Neural cell (in vitro differentiated cells): ENCODE results near the gene LRRC14B.

Experiments
- EP300 ChIP-seq: fragments of 450-650 bp; conservative IDR thresholded peaks from 2 replicates; pipeline ENCODE4 v1.6.1; 2014; ENCODE audit warnings: antibody characterized with exemption, mild to moderate bottlenecking, moderate library complexity; ENCODE audit not compliant: poor library complexity, severe bottlenecking
- MXI1 ChIP-seq: fragments of 450-650 bp; conservative IDR thresholded peaks from 2 replicates; pipeline ENCODE4 v1.6.1; 2014; ENCODE audit warnings: antibody characterized with exemption, mild to moderate bottlenecking; ENCODE audit not compliant: poor library complexity, severe bottlenecking
- POLR2AphosphoS5 ChIP-seq: IDR thresholded peaks from 2 replicates; pipeline ENCODE4 v1.6.1; 2012
- TAF1 ChIP-seq: IDR thresholded peaks from 2 replicates; pipeline ENCODE4 v1.6.1; 2012; ENCODE audit warnings: low read depth
- TF ChIP-seq, protein P1 (sequence below): fragments of 450-650 bp; IDR thresholded peaks from 2 replicates; pipeline ENCODE4 v1.5.1; 2014; ENCODE audit warnings: antibody characterized with exemption, mild to moderate bottlenecking, moderate library complexity; ENCODE audit not compliant: poor library complexity, severe bottlenecking
- TF ChIP-seq, protein P2 (sequence below): IDR thresholded peaks from 2 replicates; pipeline ENCODE4 v1.6.1; 2012; ENCODE audit warnings: borderline replicate concordance

DNA sequence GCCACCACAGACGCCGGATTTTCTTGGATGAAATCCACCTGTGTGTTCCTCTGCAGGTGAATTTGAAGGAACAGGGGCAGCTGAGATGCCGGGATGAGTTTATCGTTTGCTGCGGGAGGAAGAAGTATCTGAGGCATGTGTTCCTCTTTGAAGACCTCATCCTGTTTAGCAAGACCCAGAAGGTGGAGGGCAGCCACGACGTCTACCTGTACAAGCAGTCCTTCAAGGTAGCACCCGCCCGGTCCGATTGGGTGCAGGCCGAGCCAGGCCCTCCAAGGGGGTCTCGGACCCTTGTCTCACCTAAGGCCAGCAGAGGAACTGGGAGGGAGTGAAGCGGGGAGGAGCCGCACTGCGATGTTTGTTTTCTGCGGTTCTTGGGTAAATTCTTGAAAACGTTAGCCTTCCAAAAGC is 18.4 kb upstream of the LRRC14B start:
- TF ChIP-seq EP300 (no peak), POLR2AphosphoS5 (no peak), TAF1 (no peak), MXI1 (no peak)
- TF ChIP-seq, protein P1, sequence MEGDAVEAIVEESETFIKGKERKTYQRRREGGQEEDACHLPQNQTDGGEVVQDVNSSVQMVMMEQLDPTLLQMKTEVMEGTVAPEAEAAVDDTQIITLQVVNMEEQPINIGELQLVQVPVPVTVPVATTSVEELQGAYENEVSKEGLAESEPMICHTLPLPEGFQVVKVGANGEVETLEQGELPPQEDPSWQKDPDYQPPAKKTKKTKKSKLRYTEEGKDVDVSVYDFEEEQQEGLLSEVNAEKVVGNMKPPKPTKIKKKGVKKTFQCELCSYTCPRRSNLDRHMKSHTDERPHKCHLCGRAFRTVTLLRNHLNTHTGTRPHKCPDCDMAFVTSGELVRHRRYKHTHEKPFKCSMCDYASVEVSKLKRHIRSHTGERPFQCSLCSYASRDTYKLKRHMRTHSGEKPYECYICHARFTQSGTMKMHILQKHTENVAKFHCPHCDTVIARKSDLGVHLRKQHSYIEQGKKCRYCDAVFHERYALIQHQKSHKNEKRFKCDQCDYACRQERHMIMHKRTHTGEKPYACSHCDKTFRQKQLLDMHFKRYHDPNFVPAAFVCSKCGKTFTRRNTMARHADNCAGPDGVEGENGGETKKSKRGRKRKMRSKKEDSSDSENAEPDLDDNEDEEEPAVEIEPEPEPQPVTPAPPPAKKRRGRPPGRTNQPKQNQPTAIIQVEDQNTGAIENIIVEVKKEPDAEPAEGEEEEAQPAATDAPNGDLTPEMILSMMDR: no peak
- TF ChIP-seq, protein P2, sequence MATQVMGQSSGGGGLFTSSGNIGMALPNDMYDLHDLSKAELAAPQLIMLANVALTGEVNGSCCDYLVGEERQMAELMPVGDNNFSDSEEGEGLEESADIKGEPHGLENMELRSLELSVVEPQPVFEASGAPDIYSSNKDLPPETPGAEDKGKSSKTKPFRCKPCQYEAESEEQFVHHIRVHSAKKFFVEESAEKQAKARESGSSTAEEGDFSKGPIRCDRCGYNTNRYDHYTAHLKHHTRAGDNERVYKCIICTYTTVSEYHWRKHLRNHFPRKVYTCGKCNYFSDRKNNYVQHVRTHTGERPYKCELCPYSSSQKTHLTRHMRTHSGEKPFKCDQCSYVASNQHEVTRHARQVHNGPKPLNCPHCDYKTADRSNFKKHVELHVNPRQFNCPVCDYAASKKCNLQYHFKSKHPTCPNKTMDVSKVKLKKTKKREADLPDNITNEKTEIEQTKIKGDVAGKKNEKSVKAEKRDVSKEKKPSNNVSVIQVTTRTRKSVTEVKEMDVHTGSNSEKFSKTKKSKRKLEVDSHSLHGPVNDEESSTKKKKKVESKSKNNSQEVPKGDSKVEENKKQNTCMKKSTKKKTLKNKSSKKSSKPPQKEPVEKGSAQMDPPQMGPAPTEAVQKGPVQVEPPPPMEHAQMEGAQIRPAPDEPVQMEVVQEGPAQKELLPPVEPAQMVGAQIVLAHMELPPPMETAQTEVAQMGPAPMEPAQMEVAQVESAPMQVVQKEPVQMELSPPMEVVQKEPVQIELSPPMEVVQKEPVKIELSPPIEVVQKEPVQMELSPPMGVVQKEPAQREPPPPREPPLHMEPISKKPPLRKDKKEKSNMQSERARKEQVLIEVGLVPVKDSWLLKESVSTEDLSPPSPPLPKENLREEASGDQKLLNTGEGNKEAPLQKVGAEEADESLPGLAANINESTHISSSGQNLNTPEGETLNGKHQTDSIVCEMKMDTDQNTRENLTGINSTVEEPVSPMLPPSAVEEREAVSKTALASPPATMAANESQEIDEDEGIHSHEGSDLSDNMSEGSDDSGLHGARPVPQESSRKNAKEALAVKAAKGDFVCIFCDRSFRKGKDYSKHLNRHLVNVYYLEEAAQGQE: no peak
